ENCODE results near the gene DNM3.

DNA sequence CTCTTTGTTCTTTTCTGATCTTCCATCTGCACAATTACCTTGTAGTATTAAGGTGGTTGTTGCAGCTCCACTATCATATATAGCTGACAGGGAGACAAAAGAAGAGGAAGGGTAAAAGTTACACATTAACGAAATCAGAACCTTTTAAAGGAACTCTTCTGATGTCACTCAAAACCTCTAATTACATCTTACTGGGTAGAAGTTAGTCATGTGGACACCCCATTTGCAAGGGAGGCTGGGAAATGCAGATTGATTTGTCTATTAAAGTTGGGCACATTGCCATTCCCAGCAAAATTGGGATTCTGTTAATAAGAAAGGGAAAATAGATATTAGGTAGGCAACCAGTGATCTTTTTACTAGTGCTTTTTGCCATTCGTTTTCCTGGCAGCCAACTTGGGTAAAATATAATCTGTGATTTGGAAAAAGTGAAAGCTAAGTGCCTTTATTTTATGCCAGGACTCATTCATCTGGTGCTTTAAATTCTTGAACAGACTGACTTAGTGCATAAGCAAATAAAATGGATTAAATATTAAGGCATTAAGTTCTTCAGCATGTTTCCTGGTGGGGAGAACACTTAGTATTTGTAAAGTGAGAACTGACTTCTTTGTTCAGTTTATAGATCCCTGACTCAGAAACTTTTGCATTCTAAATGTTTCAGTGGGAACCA is 71.3 kb downstream of the DNM3 start:
- no peak for TF ChIP-seq CTCF (IDR thresholded peaks at IDR 0.05; ENCODE audit: low read length)
- TF ChIP-seq EZH2phosphoT487 (IDR thresholded peaks at IDR 0.05; ENCODE audit: low read length), result no peak
